GM12874 (cell line): Measurements from ENCODE around the gene ME3.

Source experiments
- TF ChIP-seq, protein P1 (sequence below): IDR thresholded peaks from 2 replicates; pipeline ENCODE4 v1.5.1; 2011; ENCODE audit warnings: low read depth, mild to moderate bottlenecking, control low read depth, low read length, moderate library complexity; ENCODE audit not compliant: insufficient read depth

Gene ME3

DNA sequence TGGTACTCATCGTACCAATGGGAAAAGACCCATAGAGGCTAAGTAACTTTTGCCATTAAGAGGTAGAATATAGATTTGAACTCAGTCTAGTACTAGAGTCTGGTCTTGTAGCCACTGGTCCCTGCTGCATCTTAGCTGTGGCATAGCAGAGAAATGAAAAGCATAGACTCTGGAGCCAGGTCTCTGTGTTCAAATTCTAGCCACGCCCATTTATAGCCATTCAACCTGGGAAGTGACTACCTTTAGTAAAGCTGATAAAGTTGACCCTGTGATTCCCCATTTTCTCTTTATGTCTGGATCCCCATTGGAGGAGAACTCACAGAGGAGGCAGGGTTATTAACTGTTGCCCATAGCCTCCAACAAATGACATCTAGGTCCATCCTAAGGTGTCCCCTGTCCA is 113.6 kb downstream of the ME3 start:
- TF ChIP-seq, protein P1, sequence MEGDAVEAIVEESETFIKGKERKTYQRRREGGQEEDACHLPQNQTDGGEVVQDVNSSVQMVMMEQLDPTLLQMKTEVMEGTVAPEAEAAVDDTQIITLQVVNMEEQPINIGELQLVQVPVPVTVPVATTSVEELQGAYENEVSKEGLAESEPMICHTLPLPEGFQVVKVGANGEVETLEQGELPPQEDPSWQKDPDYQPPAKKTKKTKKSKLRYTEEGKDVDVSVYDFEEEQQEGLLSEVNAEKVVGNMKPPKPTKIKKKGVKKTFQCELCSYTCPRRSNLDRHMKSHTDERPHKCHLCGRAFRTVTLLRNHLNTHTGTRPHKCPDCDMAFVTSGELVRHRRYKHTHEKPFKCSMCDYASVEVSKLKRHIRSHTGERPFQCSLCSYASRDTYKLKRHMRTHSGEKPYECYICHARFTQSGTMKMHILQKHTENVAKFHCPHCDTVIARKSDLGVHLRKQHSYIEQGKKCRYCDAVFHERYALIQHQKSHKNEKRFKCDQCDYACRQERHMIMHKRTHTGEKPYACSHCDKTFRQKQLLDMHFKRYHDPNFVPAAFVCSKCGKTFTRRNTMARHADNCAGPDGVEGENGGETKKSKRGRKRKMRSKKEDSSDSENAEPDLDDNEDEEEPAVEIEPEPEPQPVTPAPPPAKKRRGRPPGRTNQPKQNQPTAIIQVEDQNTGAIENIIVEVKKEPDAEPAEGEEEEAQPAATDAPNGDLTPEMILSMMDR: no peak

DNA sequence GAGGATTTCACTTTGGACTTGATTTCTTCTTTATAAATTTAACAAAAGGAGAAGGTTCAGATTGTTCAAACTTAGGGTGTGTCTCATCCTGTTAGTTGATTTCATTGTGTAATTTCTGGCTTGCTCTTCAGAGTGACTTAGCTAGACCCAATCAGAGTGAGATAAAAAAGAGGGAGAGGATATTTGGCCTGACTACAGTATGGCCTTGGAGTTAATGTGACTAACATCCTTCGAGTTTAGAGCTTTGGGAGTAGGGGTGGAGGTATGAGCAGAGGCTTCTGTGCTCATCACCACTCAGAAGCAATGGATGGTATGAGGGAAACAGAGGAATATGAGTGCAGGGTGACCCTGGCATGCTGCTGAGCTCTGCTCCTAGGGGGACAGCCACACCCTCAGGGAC is 114.2 kb downstream of the ME3 start:
- TF ChIP-seq, protein P1: no peak

DNA sequence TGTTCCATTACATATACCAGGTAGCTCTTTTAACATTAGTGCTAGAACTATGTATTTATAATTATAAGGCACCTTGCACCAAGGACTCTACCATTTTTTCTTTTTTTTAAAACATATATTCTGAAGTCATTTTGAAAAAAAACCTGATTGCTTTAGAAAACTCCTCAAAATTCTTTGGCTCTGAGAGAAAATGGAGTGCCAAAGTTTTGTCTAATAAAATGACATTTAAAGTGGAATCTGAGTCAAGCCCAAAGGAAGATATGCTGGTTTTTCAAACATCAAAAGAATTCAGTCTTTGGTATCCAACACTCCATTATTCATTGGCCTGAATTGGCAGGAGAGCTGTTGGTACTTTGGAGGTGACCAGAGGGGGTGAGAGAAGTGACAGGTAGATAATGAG is 116.5 kb downstream of the ME3 start:
- TF ChIP-seq, protein P1: no peak

DNA sequence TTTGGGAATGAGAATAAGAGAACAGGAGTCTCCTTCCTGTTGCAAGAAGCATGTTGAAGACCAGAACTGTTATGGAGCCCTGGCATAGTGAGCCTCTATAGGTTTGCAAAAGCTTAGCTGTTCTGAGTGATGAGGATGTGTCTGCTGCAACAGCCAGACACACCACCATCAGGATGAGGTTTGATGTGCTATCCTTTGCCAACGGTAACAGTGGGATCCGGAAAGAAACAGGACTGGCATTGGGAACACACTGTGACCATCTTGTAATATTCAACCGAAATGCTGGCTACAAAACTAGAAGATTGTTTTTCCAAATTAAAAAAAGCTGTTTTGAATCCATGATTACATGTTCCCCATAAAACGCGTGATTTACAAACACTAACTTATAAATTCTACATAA is 117.0 kb downstream of the ME3 start:
- TF ChIP-seq, protein P1: no peak

DNA sequence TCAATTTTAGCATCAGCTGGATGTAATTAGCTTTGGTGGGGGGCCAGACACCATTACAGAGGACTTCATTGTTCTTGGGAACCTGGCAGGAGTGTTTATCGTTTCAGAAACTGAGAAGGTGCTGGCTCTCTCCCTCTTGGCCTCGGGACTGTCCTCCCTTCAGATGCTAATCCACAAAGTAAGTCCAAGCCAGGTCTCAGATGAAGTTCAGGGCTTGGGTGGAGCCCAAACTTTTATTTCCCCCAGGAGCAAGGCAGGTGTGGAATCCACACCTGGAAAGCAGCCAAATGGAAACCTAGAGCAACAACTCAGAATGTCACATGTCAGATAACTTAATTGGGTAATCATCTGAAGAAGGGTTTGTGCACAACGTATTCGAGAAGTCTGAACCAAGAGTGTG is 119.2 kb downstream of the ME3 start:
- TF ChIP-seq, protein P1: no peak

DNA sequence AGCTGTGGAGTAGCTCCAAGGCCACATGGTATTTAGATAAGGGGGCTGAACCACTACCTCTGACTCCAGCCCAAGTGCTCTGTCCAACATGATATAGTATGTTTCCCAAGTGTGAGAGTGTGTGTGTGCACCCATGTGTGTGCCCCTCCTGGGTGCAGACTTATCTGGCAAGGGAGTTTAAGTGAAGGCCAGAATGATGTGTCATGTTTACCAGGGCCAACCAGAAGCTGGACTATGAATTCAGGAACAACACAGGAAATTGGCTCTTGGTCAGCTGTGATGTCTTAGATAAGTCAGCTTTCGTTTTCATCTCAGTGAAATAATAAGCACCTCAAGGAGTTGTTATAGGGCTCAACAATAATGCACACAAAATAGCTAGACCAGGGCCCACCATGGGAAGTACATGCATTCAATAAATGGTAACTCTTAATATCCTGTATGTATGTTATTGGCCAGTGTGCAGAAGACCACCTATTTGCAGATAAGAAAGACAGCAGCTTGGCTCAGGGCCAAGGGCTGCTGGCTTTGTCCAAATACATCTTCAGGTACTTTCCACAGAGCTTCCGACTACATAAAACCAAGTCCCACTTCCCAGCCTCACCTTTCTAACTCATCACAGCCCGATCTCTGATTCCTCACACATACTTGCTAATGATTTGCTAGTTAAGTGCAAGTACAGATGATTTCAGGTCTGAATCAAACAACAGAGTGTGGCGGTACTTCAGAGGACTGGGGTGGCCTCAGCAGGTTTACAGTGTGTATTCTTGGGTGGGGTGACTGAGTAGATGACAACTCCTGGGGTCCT is 120.9 kb downstream of the ME3 start:
- TF ChIP-seq, protein P1: no peak

DNA sequence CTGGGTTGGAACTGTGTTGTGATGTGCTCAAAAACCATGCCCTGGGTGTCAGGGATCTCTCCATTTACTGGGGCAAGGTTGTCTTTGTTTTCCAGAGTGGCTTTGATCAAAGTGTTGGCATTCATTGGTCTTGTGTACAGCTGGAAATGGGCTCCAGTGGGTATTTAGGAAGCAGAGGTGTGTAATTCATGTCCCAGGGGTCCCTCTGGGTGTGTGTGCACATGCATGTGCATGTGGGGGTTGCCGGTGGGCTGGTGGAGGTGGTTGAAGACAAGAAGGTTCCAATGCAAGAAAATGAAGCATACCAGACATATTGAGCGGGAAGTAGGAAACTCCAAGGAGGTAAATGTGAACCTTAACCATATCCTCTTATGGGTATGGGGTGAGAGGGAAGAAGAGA is 121.7 kb downstream of the ME3 start:
- TF ChIP-seq, protein P1: no peak
